Neural cell (in vitro differentiated cells): ENCODE measurements around the gene ANKRD28. TPM values are rescaled to one million over a fixed set of nuclear protein-coding genes. Genes with fewer than 3 reads are reported as not detected.

Experiments
- H2AFZ ChIP-seq: fragments of 200-600, 300-800 bp; sonication (generic), shearing (Covaris generic); 2 replicates; pipeline ENCODE4 v1.6.0; 2014; ENCODE audit warnings: low read depth, mild to moderate bottlenecking, antibody characterized with exemption, low read length, moderate library complexity
- H3F3A ChIP-seq: fragments of 200-600 bp; shearing (Covaris generic); 2 replicates; pipeline ENCODE4 v1.6.1; 2016; ENCODE audit warnings: mild to moderate bottlenecking, moderate library complexity, mixed read lengths, antibody characterized with exemption, low read length; ENCODE audit not compliant: insufficient read depth, poor library complexity, severe bottlenecking
- H3K27ac ChIP-seq: fragments of 200-600, 300-800 bp; sonication (generic), shearing (Covaris generic); 2 replicates; pipeline ENCODE4 v1.5.1; 2014; ENCODE audit warnings: mild to moderate bottlenecking, low read length, moderate library complexity
- H3K27me3 ChIP-seq: fragments of 300-800, 200-600 bp; sonication (generic), shearing (Covaris generic); 2 replicates; pipeline ENCODE4 v1.6.0; 2014; ENCODE audit warnings: mild to moderate bottlenecking, low read depth, low read length, moderate library complexity; ENCODE audit not compliant: insufficient read depth
- H3K36me3 ChIP-seq: fragments of 300-800, 200-600 bp; sonication (generic), shearing (Covaris generic); 2 replicates; pipeline ENCODE4 v1.5.1; 2014; ENCODE audit warnings: mild to moderate bottlenecking, antibody characterized with exemption, low read length, moderate library complexity; ENCODE audit not compliant: insufficient read depth
- H3K4me2 ChIP-seq: fragments of 300-800, 200-600 bp; sonication (generic), shearing (Covaris generic); 2 replicates; pipeline ENCODE4 v1.6.0; 2014; ENCODE audit warnings: mild to moderate bottlenecking, low read length
- H3K4me3 ChIP-seq: fragments of 300-800, 200-600 bp; sonication (generic), shearing (Covaris generic); 2 replicates; pipeline ENCODE4 v1.5.1; 2014; ENCODE audit warnings: mild to moderate bottlenecking, low read length, moderate library complexity
- H3K79me2 ChIP-seq: fragments of 200-600 bp; shearing (Covaris generic); replicated peaks from 2 replicates; pipeline ENCODE4 v1.6.0; 2014; ENCODE audit warnings: mild to moderate bottlenecking, low read length, moderate library complexity; ENCODE audit not compliant: insufficient read depth
- H3K9ac ChIP-seq: fragments of 300-800, 200-600 bp; sonication (generic), shearing (Covaris generic); 2 replicates; pipeline ENCODE4 v1.6.1; 2016; ENCODE audit warnings: mild to moderate bottlenecking, low read length, mixed read lengths
- H3K9me2 ChIP-seq: fragments of 200-600 bp; shearing (Covaris generic); 2 replicates; pipeline ENCODE4 v1.6.1; 2016; ENCODE audit warnings: mild to moderate bottlenecking, low read length, mixed read lengths; ENCODE audit not compliant: insufficient read depth
- H3K9me3 ChIP-seq: fragments of 200-600, 300-800 bp; sonication (generic), shearing (Covaris generic); 2 replicates; pipeline ENCODE4 v1.6.1; 2016; ENCODE audit warnings: mild to moderate bottlenecking, mixed run types, low read length, moderate library complexity, mixed read lengths
- H4K20me1 ChIP-seq: fragments of 200-600 bp; shearing (Covaris generic); 2 replicates; pipeline ENCODE4 v1.6.1; 2016; ENCODE audit warnings: mild to moderate bottlenecking, mixed run types; ENCODE audit not compliant: insufficient read depth
- EP300 ChIP-seq: fragments of 450-650 bp; conservative IDR thresholded peaks from 2 replicates; pipeline ENCODE4 v1.6.1; 2014; ENCODE audit warnings: antibody characterized with exemption, mild to moderate bottlenecking, moderate library complexity; ENCODE audit not compliant: poor library complexity, severe bottlenecking
- EZH2 ChIP-seq: fragments of 200-600, 300-800 bp; shearing (Covaris generic), sonication (generic); IDR thresholded peaks from 2 replicates; pipeline ENCODE4 v1.6.1; 2014; ENCODE audit warnings: antibody characterized with exemption, low read length, borderline replicate concordance, mild to moderate bottlenecking; ENCODE audit not compliant: insufficient read depth, poor library complexity, severe bottlenecking
- MXI1 ChIP-seq: fragments of 450-650 bp; conservative IDR thresholded peaks from 2 replicates; pipeline ENCODE4 v1.6.1; 2014; ENCODE audit warnings: antibody characterized with exemption, mild to moderate bottlenecking; ENCODE audit not compliant: poor library complexity, severe bottlenecking
- POLR2AphosphoS5 ChIP-seq: IDR thresholded peaks from 2 replicates; pipeline ENCODE4 v1.6.1; 2012
- RAD21 ChIP-seq: fragments of 450-650 bp; conservative IDR thresholded peaks from 2 replicates; pipeline ENCODE4 v1.6.1; 2014; ENCODE audit warnings: antibody characterized with exemption, mild to moderate bottlenecking, moderate library complexity
- REST ChIP-seq: IDR thresholded peaks from 2 replicates; pipeline ENCODE4 v1.6.1; 2012; ENCODE audit warnings: borderline replicate concordance
- SMC3 ChIP-seq: fragments of 450-650 bp; conservative IDR thresholded peaks from 2 replicates; pipeline ENCODE4 v1.6.1; 2014; ENCODE audit warnings: antibody characterized with exemption, mild to moderate bottlenecking, moderate library complexity; ENCODE audit not compliant: poor library complexity
- TAF1 ChIP-seq: IDR thresholded peaks from 2 replicates; pipeline ENCODE4 v1.6.1; 2012; ENCODE audit warnings: low read depth
- polyA plus RNA-seq: library from polyadenylated mRNA; depleted of rRNA; stranded (reverse); fragments of >200 nt; gene quantifications from 2 replicates; pipeline ENCODE4 v1.2.3, GENCODE V29; 2014
- TF ChIP-seq, protein P1 (sequence below): fragments of 450-650 bp; IDR thresholded peaks from 2 replicates; pipeline ENCODE4 v1.5.1; 2014; ENCODE audit warnings: antibody characterized with exemption, mild to moderate bottlenecking, moderate library complexity; ENCODE audit not compliant: poor library complexity, severe bottlenecking

Gene ANKRD28
- polyA plus RNA-seq, 1 donor from 2014 or later, result 101 TPM

DNA sequence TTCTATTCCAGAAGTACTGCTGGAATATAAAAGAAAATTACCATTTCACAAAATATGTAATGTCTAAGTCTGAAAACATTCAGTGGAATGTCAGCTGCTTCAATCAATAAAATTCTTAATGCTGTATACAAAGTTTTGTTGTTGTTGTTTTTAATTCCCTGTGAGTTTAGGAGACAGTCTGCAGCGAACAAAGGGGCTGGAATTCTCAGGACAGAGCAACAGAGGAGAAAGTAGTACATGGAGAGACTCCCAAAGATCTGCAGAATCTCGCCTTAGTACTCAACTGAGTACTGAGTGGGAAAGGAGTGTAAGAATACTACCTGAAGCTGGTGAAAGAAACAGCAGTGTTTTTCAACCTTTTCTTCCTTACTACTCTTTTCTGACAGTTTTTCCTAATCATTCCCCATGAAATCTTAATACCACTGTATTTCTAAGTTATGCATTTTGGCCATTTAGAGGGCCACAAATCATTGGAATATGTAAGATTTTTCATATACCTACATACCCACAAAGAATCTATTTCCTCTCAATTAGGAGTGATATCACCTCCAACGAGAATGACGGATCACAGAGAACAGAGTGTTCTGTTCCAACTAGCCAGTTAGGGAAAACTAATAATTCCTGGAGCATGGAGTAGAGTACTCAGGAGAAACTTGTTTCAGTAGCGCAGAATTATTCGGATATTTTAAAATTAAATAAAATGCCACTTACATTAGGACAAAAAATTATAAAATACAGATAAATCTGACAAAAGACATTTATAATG lies 16.0 kb downstream of the ANKRD28 start:
- no peaks in the 10 kb centered on the region for H3K36me3 ChIP-seq
- no peaks in the 10 kb centered on the region for H3F3A ChIP-seq
- H2AFZ ChIP-seq, result no peak overlapping the region
- H3K27ac ChIP-seq, result no peak overlapping the region
- no peak overlapping the region for H3K9ac ChIP-seq
- H3K27me3 ChIP-seq, result no peaks in the 10 kb centered on the region
- H3K79me2 ChIP-seq, result no peaks in the 10 kb centered on the region
- no peaks in the 10 kb centered on the region for H3K9me3 ChIP-seq
- no peaks in the 10 kb centered on the region for H4K20me1 ChIP-seq
- H3K9me2 ChIP-seq, result no peaks in the 10 kb centered on the region
- TF ChIP-seq EZH2 (no peak), EP300 (no peak), POLR2AphosphoS5 (no peak), SMC3 (no peak), TAF1 (no peak), RAD21 (no peak)
- TF ChIP-seq, protein P1, sequence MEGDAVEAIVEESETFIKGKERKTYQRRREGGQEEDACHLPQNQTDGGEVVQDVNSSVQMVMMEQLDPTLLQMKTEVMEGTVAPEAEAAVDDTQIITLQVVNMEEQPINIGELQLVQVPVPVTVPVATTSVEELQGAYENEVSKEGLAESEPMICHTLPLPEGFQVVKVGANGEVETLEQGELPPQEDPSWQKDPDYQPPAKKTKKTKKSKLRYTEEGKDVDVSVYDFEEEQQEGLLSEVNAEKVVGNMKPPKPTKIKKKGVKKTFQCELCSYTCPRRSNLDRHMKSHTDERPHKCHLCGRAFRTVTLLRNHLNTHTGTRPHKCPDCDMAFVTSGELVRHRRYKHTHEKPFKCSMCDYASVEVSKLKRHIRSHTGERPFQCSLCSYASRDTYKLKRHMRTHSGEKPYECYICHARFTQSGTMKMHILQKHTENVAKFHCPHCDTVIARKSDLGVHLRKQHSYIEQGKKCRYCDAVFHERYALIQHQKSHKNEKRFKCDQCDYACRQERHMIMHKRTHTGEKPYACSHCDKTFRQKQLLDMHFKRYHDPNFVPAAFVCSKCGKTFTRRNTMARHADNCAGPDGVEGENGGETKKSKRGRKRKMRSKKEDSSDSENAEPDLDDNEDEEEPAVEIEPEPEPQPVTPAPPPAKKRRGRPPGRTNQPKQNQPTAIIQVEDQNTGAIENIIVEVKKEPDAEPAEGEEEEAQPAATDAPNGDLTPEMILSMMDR, result no peak
- no peak overlapping the region for H3K4me2 ChIP-seq
- no peak overlapping the region for H3K4me3 ChIP-seq

GRCh38 chr3:15781131-15781530 lies 16.6 kb downstream of the ANKRD28 start:
- H3K27me3 ChIP-seq, result no peaks in the 10 kb centered on the region
- H3K9me3 ChIP-seq, result no peaks in the 10 kb centered on the region
- no peaks in the 10 kb centered on the region for H3K79me2 ChIP-seq
- no peak overlapping the region for H3K4me2 ChIP-seq
- H4K20me1 ChIP-seq, result no peaks in the 10 kb centered on the region
- H3F3A ChIP-seq, result no peaks in the 10 kb centered on the region
- no peaks in the 10 kb centered on the region for H3K9me2 ChIP-seq
- H3K9ac ChIP-seq, result no peak overlapping the region
- no peak overlapping the region for H3K27ac ChIP-seq
- H3K36me3 ChIP-seq, result no peaks in the 10 kb centered on the region
- TF ChIP-seq REST (no peak), RAD21 (no peak)
- H2AFZ ChIP-seq, result no peak overlapping the region
- H3K4me3 ChIP-seq, result no peak overlapping the region

DNA sequence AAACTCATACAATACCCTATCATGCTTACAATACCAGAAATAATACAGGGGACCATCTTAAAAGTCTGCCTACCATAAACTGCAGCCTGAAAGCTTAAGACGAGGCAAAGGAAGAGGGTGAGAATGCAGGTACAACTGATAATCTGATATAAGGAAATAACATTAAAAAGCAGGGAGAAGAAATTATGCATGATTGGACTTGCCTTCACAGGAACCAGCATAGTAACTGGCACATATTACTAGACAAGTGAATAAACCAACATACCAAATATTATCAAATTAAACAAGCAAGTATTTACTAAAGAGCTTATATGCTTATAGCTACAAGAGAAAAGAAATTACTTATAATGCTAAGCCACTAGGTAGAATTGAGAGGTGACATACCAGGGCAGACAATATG lies 18.7 kb downstream of the ANKRD28 start:
- H3K79me2 ChIP-seq, result no peaks in the 10 kb centered on the region
- no peak overlapping the region for H3K9ac ChIP-seq
- no peak overlapping the region for H3K4me3 ChIP-seq
- no peak overlapping the region for H3K4me2 ChIP-seq
- no peaks in the 10 kb centered on the region for H3K9me2 ChIP-seq
- H3F3A ChIP-seq, result no peaks in the 10 kb centered on the region
- no peaks in the 10 kb centered on the region for H3K36me3 ChIP-seq
- no peaks in the 10 kb centered on the region for H4K20me1 ChIP-seq
- TF ChIP-seq, protein P1, result no peak
- no peak for TF ChIP-seq RAD21
- TF ChIP-seq POLR2AphosphoS5, result no peak
- TF ChIP-seq SMC3, result no peak
- no peak for TF ChIP-seq REST
- no peak for TF ChIP-seq TAF1
- TF ChIP-seq EP300, result no peak
- TF ChIP-seq MXI1, result no peak
- TF ChIP-seq EZH2, result no peak
- no peak overlapping the region for H2AFZ ChIP-seq
- no peaks in the 10 kb centered on the region for H3K9me3 ChIP-seq
- no peak overlapping the region for H3K27ac ChIP-seq
- H3K27me3 ChIP-seq, result no peaks in the 10 kb centered on the region
